ENCODE measurements around the gene EBNA1BP2. TPM values are rescaled to one million over a fixed set of nuclear protein-coding genes. Genes with fewer than 3 reads are reported as not detected.

Gene EBNA1BP2
- total and polyA plus RNA-seq, 2 of the 13 experiments (the other 11 are each of a cell fraction or from before 2014, with no cell fraction given) = 27.1 to 102 TPM

- TF ChIP-seq TARDBP (CRISPR knock-in tag; IDR thresholded peaks at IDR 0.05) = no peak
- TF ChIP-seq ELF1 (CRISPR knock-in tag; IDR thresholded peaks at IDR 0.05) = no peak
- no peak for TF ChIP-seq CHD4 (IDR thresholded peaks at IDR 0.05; ENCODE audit: borderline replicate concordance, low read length)
- no peak for TF ChIP-seq ZNF326 (CRISPR knock-in tag; IDR thresholded peaks at IDR 0.05; ENCODE audit: borderline replicate concordance)
- no peak for TF ChIP-seq GATAD2A (CRISPR knock-in tag; IDR thresholded peaks at IDR 0.05)
- TF ChIP-seq MED8 (CRISPR knock-in tag; IDR thresholded peaks at IDR 0.05; ENCODE audit: insufficient replicate concordance) = no peak
- TF ChIP-seq ZNF333 (CRISPR knock-in tag; IDR thresholded peaks at IDR 0.05; ENCODE audit: borderline replicate concordance) = no peak
- no peak for TF ChIP-seq ZNF790 (CRISPR knock-in tag; IDR thresholded peaks at IDR 0.05; ENCODE audit: borderline replicate concordance)
- no peak for TF ChIP-seq ZNF10 (CRISPR knock-in tag; IDR thresholded peaks at IDR 0.05; ENCODE audit: borderline replicate concordance, low read depth)
- no peak for TF ChIP-seq FOXK1 (CRISPR knock-in tag; IDR thresholded peaks at IDR 0.05; ENCODE audit: borderline replicate concordance, low read depth)
These were observed 33.6 kb upstream of the EBNA1BP2 start (continued) for GRCh38 chr1:43205671-43206070.

- BruUV-seq (replicated peaks) = no TSS peak
- in situ Hi-C loops (cut with HindIII; ENCODE audit: extremely low pct_ligation_motif_present, low pct_unique_long_range_greater_than_20kb) = no loop called here
- POLR2A ChIA-PET = interaction anchor here (0.6 kb wide), 1 partner anchor 320 kb away, joined by 3 read pairs; no protein-coding TSS in a partner anchor
- no peak for ATAC-seq
- Histone ChIP-seq H3K36me3 (replicated peaks in 1 of 2; ENCODE audit: control insufficient read depth in 1 of 2, insufficient read depth in 2 of 2, low read length in 2 of 2) (no peaks in the 10 kb centered on the region), H2AFZ (ENCODE audit: low read length) (no peak overlapping the region), H3K79me2 (ENCODE audit: insufficient read depth, low read length) (no peaks in the 10 kb centered on the region), H3K9ac (ENCODE audit: insufficient read depth, low read depth, low read length) (no peak overlapping the region), H4K20me1 (ENCODE audit: insufficient read depth, low read length) (no peaks in the 10 kb centered on the region), H3K27me3 (ENCODE audit: control insufficient read depth in 1 of 2, insufficient read depth in 2 of 2, low read length in 2 of 2) (no peaks in the 10 kb centered on the region), H3K9me3 (ENCODE audit: low read length) (no peaks in the 10 kb centered on the region), H3K27ac (ENCODE audit: extremely low read length, insufficient read depth, low read length) (no peak overlapping the region), H3K4me1 (ENCODE audit: insufficient read depth, low read length) (peaks cover 51% of the 10 kb centered on the region), H3K4me3 (replicated peaks in 1 of 3; ENCODE audit: insufficient read depth in 1 of 3, low read depth in 2 of 3, low read length in 3 of 3) (no peak overlapping the region), H3K4me2 (ENCODE audit: low read depth, low read length) (no peak overlapping the region)
- CTCF ChIA-PET (ENCODE audit: low intra/inter-chr PET ratio, low total read pairs) = no interaction called here
- intact Hi-C loops (cut with micrococcal nuclease; ENCODE audit: unreplicated experiment) = no loop called here
- no peak for FAIRE-seq
- WGBS (ENCODE audit: low lambda C conversion rate) = 59% methylated on average over 1 of the region's 1 CpG
- DNase-seq (ENCODE audit: low spot score) = no peak
- no peak for TF ChIP-seq ZMYM2 (CRISPR knock-in tag; IDR thresholded peaks at IDR 0.05)
- no peak for TF ChIP-seq ZBTB34 (CRISPR knock-in tag; IDR thresholded peaks at IDR 0.05)
- TF ChIP-seq IRF9 (CRISPR knock-in tag; IDR thresholded peaks at IDR 0.05; ENCODE audit: borderline replicate concordance) = no peak
- TF ChIP-seq ZSCAN31 (CRISPR knock-in tag; IDR thresholded peaks at IDR 0.05; ENCODE audit: low read depth) = no peak
- no peak for TF ChIP-seq ZNF704 (CRISPR knock-in tag; IDR thresholded peaks at IDR 0.05; ENCODE audit: borderline replicate concordance)
- TF ChIP-seq KDM1A (CRISPR knock-in tag; IDR thresholded peaks at IDR 0.05) = no peak
- TF ChIP-seq ZNF205 (CRISPR knock-in tag; IDR thresholded peaks at IDR 0.05) = no peak
- no peak for TF ChIP-seq ZNF770 (CRISPR knock-in tag; IDR thresholded peaks at IDR 0.05)
- no peak for TF ChIP-seq ZFP62 (CRISPR knock-in tag; IDR thresholded peaks at IDR 0.05)
- no peak for TF ChIP-seq TBP (CRISPR knock-in tag; IDR thresholded peaks at IDR 0.05)
These were observed 32.3 kb upstream of the EBNA1BP2 start for GRCh38 chr1:43204394-43204793.
